SK-N-SH (cell line): ENCODE measurements around the gene CELF2. TPM values are rescaled to one million over a fixed set of nuclear protein-coding genes. Genes with fewer than 3 reads are reported as not detected.

ENCODE experiments used
- CTCF ChIA-PET: fragments of 300-600, 350-600 bp; formaldehyde crosslinking; extraction: SDS; loops from one replicate; lab custom pipeline; 2021; lab: Yijun Ruan, JAX
- POLR2A ChIA-PET: fragments of 350-600 bp; sonication (Branson Sonifier 250); formaldehyde crosslinking; extraction: SDS; loops from one replicate; lab custom pipeline; 2020; ENCODE audit warnings: antibody characterized with exemption, inconsistent platforms; lab: Yijun Ruan, JAX
- DNase-seq: peaks from one replicate; pipeline ENCODE4 v3.0.0; 2012
- H2AFZ ChIP-seq: fragments of 200-600 bp; sonication (generic); 2 replicates; pipeline ENCODE4 v1.8.1; 2016; ENCODE audit warnings: antibody characterized with exemption, mild to moderate bottlenecking, low read depth
- H3F3A ChIP-seq: fragments of 200-600 bp; sonication (generic); replicated peaks from 2 replicates; pipeline ENCODE3; 2016; ENCODE audit warnings: antibody characterized with exemption, mild to moderate bottlenecking; ENCODE audit not compliant: insufficient read depth
- H3K27ac ChIP-seq, 2 experiments: fragments of 200-500 bp in 1 of 2; fragments of 200-600 bp in 1 of 2; sonication (Bioruptor generic) in 1 of 2; sonication (generic), shearing (Covaris generic) in 1 of 2; 2 replicates each; pipeline versions ENCODE4 v1.5.1 to v1.6.1; 2014 to 2016; ENCODE audit warnings: low read depth in 2 of 2, inconsistent platforms in 1 of 2, low read length in 1 of 2, mild to moderate bottlenecking in 1 of 2, mixed read lengths in 1 of 2
- H3K27me3 ChIP-seq: fragments of 200-600 bp; sonication (generic), shearing (Covaris generic); 2 replicates; pipeline ENCODE4 v1.6.1; 2016; ENCODE audit warnings: mixed run types; ENCODE audit not compliant: insufficient read depth
- H3K36me3 ChIP-seq, 2 experiments: fragments of 200-500 bp in 1 of 2; fragments of 200-600 bp in 1 of 2; sonication (Bioruptor generic) in 1 of 2; sonication (generic) in 1 of 2; replicated peaks in 1 of 2; 2 replicates each; pipeline versions ENCODE3 to v1.5.1; 2014 to 2016; ENCODE audit warnings: low read length in 1 of 2, mild to moderate bottlenecking in 1 of 2; ENCODE audit not compliant: insufficient read depth in 2 of 2, control insufficient read depth in 1 of 2
- H3K4me1 ChIP-seq, 2 experiments: fragments of 200-500 bp in 1 of 2; fragments of 200-600 bp in 1 of 2; sonication (Bioruptor generic) in 1 of 2; sonication (generic), shearing (Covaris generic) in 1 of 2; 2 replicates each; pipeline versions ENCODE4 v1.5.1 to v1.6.1; 2014 to 2016; ENCODE audit warnings: low read depth in 1 of 2, low read length in 1 of 2, mixed run types in 1 of 2; ENCODE audit not compliant: insufficient read depth in 2 of 2, control insufficient read depth in 1 of 2
- H3K4me2 ChIP-seq: fragments of 200-600 bp; sonication (generic), shearing (Covaris generic); 2 replicates; pipeline ENCODE4 v1.6.1; 2017; ENCODE audit warnings: mixed run types
- H3K4me3 ChIP-seq, 2 experiments: fragments of 200-500 bp in 1 of 2; fragments of 200-600 bp in 1 of 2; sonication (Bioruptor generic) in 1 of 2; sonication (generic), shearing (Covaris generic) in 1 of 2; 2 replicates each; pipeline versions ENCODE4 v1.5.1 to v1.8.1; 2014 to 2016; ENCODE audit warnings: low read depth in 2 of 2, inconsistent platforms in 1 of 2, low read length in 1 of 2, mild to moderate bottlenecking in 1 of 2, mixed read lengths in 1 of 2, moderate library complexity in 1 of 2
- H3K79me2 ChIP-seq: fragments of 200-600 bp; sonication (generic); 2 replicates; pipeline ENCODE4 v1.8.1; 2017; ENCODE audit warnings: mild to moderate bottlenecking; ENCODE audit not compliant: insufficient read depth
- H3K9ac ChIP-seq: fragments of 200-600 bp; sonication (generic); 2 replicates; pipeline ENCODE4 v1.6.1; 2017; ENCODE audit warnings: mixed run types
- H3K9me2 ChIP-seq: fragments of 200-600 bp; sonication (generic); 2 replicates; pipeline ENCODE4 v1.6.1; 2017; ENCODE audit warnings: mixed run types
- H3K9me3 ChIP-seq: fragments of 200-600 bp; sonication (generic); 2 replicates; pipeline ENCODE4 v1.6.1; 2017; ENCODE audit warnings: mixed run types, mild to moderate bottlenecking, moderate library complexity
- H4K20me1 ChIP-seq: fragments of 200-600 bp; sonication (generic); 2 replicates; pipeline ENCODE4 v1.6.1; 2017; ENCODE audit warnings: mild to moderate bottlenecking, mixed run types; ENCODE audit not compliant: insufficient read depth
- ELF1 ChIP-seq: IDR thresholded peaks from 2 replicates; pipeline ENCODE4 v1.4.0; 2012
- EP300 ChIP-seq, 2 experiments: IDR thresholded peaks; 2 replicates each; pipeline versions ENCODE4 v1.4.0 to v1.6.1; 2012; ENCODE audit warnings: borderline replicate concordance in 1 of 2, low read depth in 1 of 2, low read length in 1 of 2
- FOSL2 ChIP-seq: IDR thresholded peaks from 2 replicates; pipeline ENCODE4 v1.4.0; 2012; ENCODE audit warnings: low read depth, mild to moderate bottlenecking, moderate library complexity, borderline replicate concordance
- FOXJ3 ChIP-seq: sonication (generic); formaldehyde crosslinking; IDR thresholded peaks from 2 replicates; pipeline ENCODE4 v1.5.1; 2020; ENCODE audit warnings: mild to moderate bottlenecking, missing genetic modification reagents
- FOXM1 ChIP-seq: IDR thresholded peaks from 2 replicates; pipeline ENCODE4 v1.4.0; 2012; ENCODE audit warnings: low read depth, mild to moderate bottlenecking
- IRF3 ChIP-seq: fragments of 150-350 bp; IDR thresholded peaks from 2 replicates; pipeline ENCODE4 v1.6.1; 2016; ENCODE audit warnings: mild to moderate bottlenecking, low read depth, low read length
- JUND ChIP-seq: IDR thresholded peaks from 2 replicates; pipeline ENCODE4 v1.4.0; 2012
- MXI1 ChIP-seq: IDR thresholded peaks from 2 replicates; pipeline ENCODE4 v1.6.1; 2012; ENCODE audit warnings: mild to moderate bottlenecking, low read depth, low read length, improper control_type of control experiment
- NFIC ChIP-seq: IDR thresholded peaks from 2 replicates; pipeline ENCODE4 v1.4.0; 2012; ENCODE audit warnings: borderline replicate concordance
- NRF1 ChIP-seq: IDR thresholded peaks from 2 replicates; pipeline ENCODE4 v1.6.1; 2012; ENCODE audit warnings: low read depth, mild to moderate bottlenecking, low read length
- POLR2AphosphoS5 ChIP-seq: IDR thresholded peaks from 2 replicates; pipeline ENCODE4 v1.6.1; 2012; ENCODE audit warnings: low read depth, low read length
- RAD21 ChIP-seq: IDR thresholded peaks from 2 replicates; pipeline ENCODE4 v1.6.1; 2012; ENCODE audit warnings: mild to moderate bottlenecking, low read length
- RCOR1 ChIP-seq: fragments of 150-350 bp; IDR thresholded peaks from 2 replicates; pipeline ENCODE4 v1.6.1; 2017; ENCODE audit warnings: antibody characterized with exemption, low read length
- RFX5 ChIP-seq: IDR thresholded peaks from 2 replicates; pipeline ENCODE4 v1.6.1; 2012; ENCODE audit warnings: mild to moderate bottlenecking, improper control_type of control experiment, low read length
- RXRA ChIP-seq: IDR thresholded peaks from 2 replicates; pipeline ENCODE4 v1.4.0; 2012; ENCODE audit warnings: low read depth, mild to moderate bottlenecking, borderline replicate concordance
- TEAD4 ChIP-seq: IDR thresholded peaks from 2 replicates; pipeline ENCODE4 v1.4.0; 2012; ENCODE audit warnings: mild to moderate bottlenecking, borderline replicate concordance; ENCODE audit not compliant: insufficient read depth
- YY1 ChIP-seq: IDR thresholded peaks from 2 replicates; pipeline ENCODE4 v1.4.0; 2012; ENCODE audit warnings: low read depth, mild to moderate bottlenecking
- ZBTB33 ChIP-seq: IDR thresholded peaks from 2 replicates; pipeline ENCODE4 v1.4.0; 2012; ENCODE audit warnings: low read depth, borderline replicate concordance
- WGBS: methylation state at CpG from one replicate; pipeline ENCODE4 v1.1.6; 2017; ENCODE audit warnings: low lambda C conversion rate; 5-methylcytosine and 5-hydroxymethylcytosine counted together
- polyA plus RNA-seq, 3 experiments: library from polyadenylated mRNA; depleted of rRNA; stranded (reverse); fragments of >200 nt; gene quantifications; 2 replicates each; pipeline ENCODE4 v1.2.3, GENCODE V29; 2012
- TF ChIP-seq, protein P1 (sequence below): IDR thresholded peaks from 2 replicates; pipeline ENCODE4 v1.4.0; 2012; ENCODE audit warnings: low read depth

Gene CELF2
- polyA plus RNA-seq, 1 of the 3 experiments (the other 2 are of a cell fraction), result 0.03 TPM

GRCh38 chr10:10992961-10993714 is 24.5 kb upstream of the CELF2 start (continued):
- TF ChIP-seq IRF3, result no peak
- no peak for TF ChIP-seq MXI1
- no peak for TF ChIP-seq FOXJ3 (CRISPR knock-in tag)

GRCh38 chr10:10993785-10994184 is 23.9 kb upstream of the CELF2 start:
- TF ChIP-seq RFX5, result no peak
- no peak for TF ChIP-seq IRF3
- no peak for TF ChIP-seq RCOR1
- TF ChIP-seq, all 33 proteins: peak for 0
- Histone ChIP-seq H3K4me1 (no peaks in the 10 kb centered on the region), H3K79me2 (no peaks in the 10 kb centered on the region), H4K20me1 (no peaks in the 10 kb centered on the region), H3K9me2 (no peaks in the 10 kb centered on the region), H3F3A (no peaks in the 10 kb centered on the region), H3K36me3 (no peaks in the 10 kb centered on the region), H3K9me3 (no peaks in the 10 kb centered on the region), H3K4me2 (no peak overlapping the region), H3K4me3 (no peak overlapping the region), H3K27me3 (no peaks in the 10 kb centered on the region), H3K27ac (no peak overlapping the region), H3K9ac (no peak overlapping the region), H2AFZ (no peak overlapping the region)
- DNase-seq, result no peak
- CTCF ChIA-PET, result no interaction called here
- POLR2A ChIA-PET, result no interaction called here

DNA sequence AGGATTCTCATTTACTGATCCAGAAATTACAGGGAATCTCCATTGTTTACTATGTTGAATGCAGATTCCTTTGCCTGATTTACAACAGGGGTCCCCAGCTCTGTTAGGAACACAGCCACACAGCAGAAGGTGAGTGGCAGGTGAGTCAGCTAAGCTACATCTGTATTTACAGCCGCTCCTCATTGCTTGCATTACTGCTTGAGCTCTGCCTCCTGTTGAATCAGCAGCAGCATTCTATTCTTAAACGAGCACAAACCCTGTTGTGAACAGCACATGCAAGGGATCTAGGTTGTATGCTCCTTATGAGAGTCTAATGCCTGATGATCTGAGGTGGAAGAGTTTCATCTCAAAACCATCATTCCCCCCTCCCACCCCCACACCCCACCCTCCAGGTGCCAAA is 23.3 kb upstream of the CELF2 start:
- H2AFZ ChIP-seq, result no peak overlapping the region
- no peak overlapping the region for H3K4me2 ChIP-seq
- H3K36me3 ChIP-seq, result no peaks in the 10 kb centered on the region
- no peak overlapping the region for H3K4me3 ChIP-seq
- ChIA-PET POLR2A (no interaction called here), CTCF (no interaction called here)
- no peaks in the 10 kb centered on the region for H3K79me2 ChIP-seq
- DNase-seq, result no peak
- H3K27ac ChIP-seq, result no peak overlapping the region
- no peaks in the 10 kb centered on the region for H3K9me2 ChIP-seq
- H3K27me3 ChIP-seq, result no peaks in the 10 kb centered on the region
- H3K9me3 ChIP-seq, result no peaks in the 10 kb centered on the region
- WGBS, result 0% methylated on average over 2 of the region's 2 CpGs
- no peaks in the 10 kb centered on the region for H4K20me1 ChIP-seq
- TF ChIP-seq NFIC (no peak), RFX5 (no peak), TEAD4 (no peak), JUND (no peak), POLR2AphosphoS5 (no peak), FOSL2 (no peak), MXI1 (no peak), ZBTB33 (no peak), FOXM1 (no peak), RAD21 (no peak), YY1 (no peak), IRF3 (no peak), NRF1 (no peak), RXRA (no peak), ELF1 (no peak), EP300 (IDR thresholded peaks at IDR 0.05; ENCODE audit: borderline replicate concordance in 1 of 2, low read depth in 1 of 2, low read length in 1 of 2) (no peak)
- TF ChIP-seq, protein P1, sequence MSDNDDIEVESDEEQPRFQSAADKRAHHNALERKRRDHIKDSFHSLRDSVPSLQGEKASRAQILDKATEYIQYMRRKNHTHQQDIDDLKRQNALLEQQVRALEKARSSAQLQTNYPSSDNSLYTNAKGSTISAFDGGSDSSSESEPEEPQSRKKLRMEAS, result no peak
- no peaks in the 10 kb centered on the region for H3K4me1 ChIP-seq
- no peak overlapping the region for H3K9ac ChIP-seq
- no peaks in the 10 kb centered on the region for H3F3A ChIP-seq
